Transverse colon (tissue), 4 donors: ENCODE results near the gene CAPN12.
A peak's percentile ranks its signal among the peaks of the same experiment; 100 is the strongest.

Experiments used
- CTCF ChIP-seq, 5 experiments: fragments of 200-600 bp in 3 of 5; fragments of 450-650 bp in 2 of 5; sonication (generic) in 3 of 5; IDR thresholded peaks; 1 replicate in 2 of 5; 2 replicates in 3 of 5; pipeline ENCODE4 v1.5.1; 2016 to 2017; ENCODE audit warnings: antibody characterized with exemption in 5 of 5, inconsistent platforms in 3 of 5, mild to moderate bottlenecking in 2 of 5, moderate library complexity in 1 of 5
- POLR2A ChIP-seq: fragments of 450-650 bp; IDR thresholded peaks from one replicate; pipeline ENCODE4 v1.6.1; 2016; ENCODE audit warnings: antibody characterized with exemption, mild to moderate bottlenecking, moderate library complexity
- POLR2AphosphoS5 ChIP-seq, 3 donors: sonication (generic); formaldehyde crosslinking; IDR thresholded peaks; one replicate each; pipeline ENCODE4 v1.6.1; 2016; ENCODE audit warnings: antibody characterized with exemption in 3 of 3

- TF ChIP-seq CTCF (IDR thresholded peaks at IDR 0.05) (no peak), POLR2A (peak; percentile 33), POLR2AphosphoS5 (IDR thresholded peaks at IDR 0.05) (no peak)
Observed at GRCh38 chr19:38734426-38735256, 9.6 kb downstream of the CAPN12 start.
